Stimulated activated CD4-positive, alpha-beta T cell treated with anti-CD3 and anti-CD28 coated beads, TNF-alpha, amount 100 ng/mL, for 1 hour (primary cell): ENCODE measurements around the gene REEP1.
"Not testable (repeated sequence)": the region's sequence is repeated elsewhere in the genome, so short reads cannot be mapped to it uniquely, and the experiment has no call there.

Experiments
- DNase-seq, 3 donors: peaks; one replicate each; pipeline ENCODE4 v3.0.0-alpha.2; 2020; ENCODE audit warnings: low read depth in 3 of 3, low spot score in 1 of 3

Gene REEP1

DNA sequence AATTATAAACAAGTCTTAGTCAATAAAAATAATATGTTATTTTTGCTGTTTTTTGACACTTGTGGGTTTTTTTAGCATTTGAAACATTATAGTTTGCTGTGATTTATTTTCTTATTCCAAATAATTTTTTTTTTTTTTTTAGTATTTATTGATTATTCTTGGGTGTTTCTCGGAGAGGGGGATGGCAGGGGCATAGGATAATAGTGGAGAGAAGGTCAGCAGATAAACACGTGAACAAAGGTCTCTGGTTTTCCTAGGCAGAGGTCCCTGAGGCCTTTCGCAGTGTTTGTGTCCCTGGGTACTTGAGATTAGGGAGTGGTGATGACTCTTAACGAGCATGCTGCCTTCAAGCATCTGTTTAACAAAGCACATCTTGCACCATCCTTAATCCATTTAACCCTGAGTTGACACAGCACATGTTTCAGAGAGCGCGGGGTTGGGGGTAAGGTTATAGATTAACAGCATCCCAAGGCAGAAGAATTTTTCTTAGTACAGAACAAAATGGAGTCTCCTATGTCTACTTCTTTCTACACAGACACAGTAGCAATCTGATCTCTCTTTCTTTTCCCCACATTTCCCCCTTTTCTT is 8.5 kb upstream of the REEP1 start:
- not testable (repeated sequence) for DNase-seq

GRCh38 chr2:86344404-86344803 is 7.0 kb upstream of the REEP1 start:
- no peak for DNase-seq

GRCh38 chr2:86342488-86342887 is 5.1 kb upstream of the REEP1 start:
- DNase-seq = no peak

- DNase-seq = no peak
These were observed 4.0 kb upstream of the REEP1 start for GRCh38 chr2:86341470-86341869.

DNA sequence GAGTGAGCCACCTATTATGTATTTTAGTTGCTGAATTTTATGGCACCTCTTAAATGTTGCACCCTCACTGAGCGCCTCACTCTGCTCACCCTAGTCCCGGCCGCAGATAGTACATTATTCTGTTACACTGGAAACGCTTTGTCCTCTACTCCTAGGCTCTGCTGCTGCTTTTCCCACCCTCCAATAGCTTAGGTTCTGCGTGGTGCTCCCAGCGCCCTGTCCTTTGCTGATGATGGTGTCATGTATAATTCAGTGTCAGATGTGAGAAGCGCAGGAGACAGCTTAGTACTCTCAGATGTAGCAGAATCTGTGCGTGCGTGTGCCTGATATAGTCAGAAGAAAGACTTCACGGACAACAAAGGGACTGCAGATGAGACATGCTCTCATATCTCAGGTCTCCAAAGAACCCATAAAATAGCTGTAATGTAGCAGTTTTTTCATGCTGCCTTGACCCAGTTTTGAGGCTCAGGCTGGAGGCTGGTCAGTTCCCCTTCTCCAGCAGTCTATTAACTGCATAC is 1.4 kb upstream of the REEP1 start:
- DNase-seq = no peak

GRCh38 chr2:86336675-86337243 is 667 bp downstream of the REEP1 start:
- no peak for DNase-seq

DNA sequence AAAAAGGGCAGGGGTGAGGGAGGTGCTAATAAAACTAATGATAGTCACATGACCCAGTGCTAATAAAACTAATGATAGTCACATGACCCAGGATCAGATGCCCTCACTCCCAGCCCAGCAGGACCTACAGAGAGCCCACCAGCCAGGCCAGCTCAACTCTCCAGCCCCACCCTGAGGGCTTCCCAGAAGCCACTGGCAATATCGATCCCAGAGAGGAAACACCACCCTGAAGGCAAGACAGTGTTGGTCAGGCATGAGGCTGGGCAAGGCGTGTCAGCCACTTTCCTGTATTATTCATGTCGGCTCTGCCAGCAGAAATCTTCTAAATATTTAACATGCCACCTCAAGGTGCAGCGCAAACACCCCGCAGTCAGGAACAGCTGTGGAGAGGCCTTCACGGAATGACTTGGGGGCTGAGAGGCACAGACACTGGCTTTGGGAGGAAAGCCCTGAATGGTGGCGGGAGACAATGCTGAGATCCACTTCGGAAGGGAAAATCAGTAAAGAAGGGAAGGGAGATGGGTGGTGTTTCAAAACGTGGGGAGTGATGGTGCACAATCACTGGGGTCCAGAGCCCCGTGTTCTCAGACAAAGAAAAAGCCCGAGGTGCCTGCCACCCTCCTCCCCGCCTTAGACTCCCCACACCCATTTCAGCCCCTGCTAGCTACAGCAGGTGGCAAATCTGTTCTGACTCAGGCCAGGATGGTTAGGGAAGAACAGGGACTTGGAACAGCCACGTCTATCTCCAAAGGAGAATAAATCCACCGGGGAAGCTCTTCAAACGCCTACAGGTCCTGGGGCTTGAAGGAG is 1.4 kb downstream of the REEP1 start:
- no peak for DNase-seq

- DNase-seq = no peak
These were observed 4.0 kb downstream of the REEP1 start for GRCh38 chr2:86333378-86333777.

GRCh38 chr2:86332654-86333053 is 4.8 kb downstream of the REEP1 start:
- no peak for DNase-seq

GRCh38 chr2:86331384-86331783 is 6.0 kb downstream of the REEP1 start:
- no peak for DNase-seq

- DNase-seq = no peak
These were observed 7.4 kb downstream of the REEP1 start for GRCh38 chr2:86330001-86330400.

GRCh38 chr2:86323273-86324021 is 14.0 kb downstream of the REEP1 start:
- DNase-seq = no peak

DNA sequence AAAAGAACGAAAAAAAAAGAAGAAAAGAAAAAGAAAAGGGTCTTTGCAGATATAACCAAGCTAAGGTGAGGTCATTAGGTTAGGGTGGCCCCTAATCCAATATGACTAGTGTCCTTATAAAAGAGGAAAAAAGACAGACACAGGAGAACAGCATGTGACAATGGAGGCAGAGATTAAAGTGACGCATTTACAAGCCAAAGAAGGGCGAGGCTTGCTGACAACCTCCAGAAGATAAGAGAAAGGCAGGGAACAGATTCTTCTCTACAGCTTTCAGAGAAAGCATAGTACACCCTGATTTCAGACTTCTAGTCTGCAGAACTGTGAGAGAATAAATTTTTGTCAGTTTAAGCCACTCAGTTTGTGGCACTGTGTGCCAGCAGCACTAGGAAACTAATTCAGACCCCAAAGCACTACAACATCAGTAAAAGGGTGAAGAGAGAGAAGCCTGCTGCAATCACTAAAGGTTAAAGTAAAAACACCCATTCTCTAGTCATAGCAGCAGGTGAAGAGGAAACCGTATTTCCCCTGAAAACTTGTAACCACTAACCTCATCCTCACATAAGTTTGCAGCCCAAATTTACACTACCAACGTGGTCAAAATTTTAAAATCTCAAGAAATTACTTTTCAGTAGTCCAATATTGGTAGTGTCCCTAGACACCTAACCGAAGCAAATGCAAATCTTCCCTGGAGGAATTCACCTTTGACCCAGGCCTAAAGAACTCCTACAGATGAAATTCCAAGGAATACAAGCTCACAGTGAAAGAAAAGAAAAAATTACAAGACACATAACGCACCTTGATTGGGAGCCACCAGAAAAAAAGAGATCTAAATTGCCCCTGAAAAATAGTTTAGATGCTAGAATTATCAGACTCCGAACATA is 17.5 kb downstream of the REEP1 start:
- no peak for DNase-seq

DNA sequence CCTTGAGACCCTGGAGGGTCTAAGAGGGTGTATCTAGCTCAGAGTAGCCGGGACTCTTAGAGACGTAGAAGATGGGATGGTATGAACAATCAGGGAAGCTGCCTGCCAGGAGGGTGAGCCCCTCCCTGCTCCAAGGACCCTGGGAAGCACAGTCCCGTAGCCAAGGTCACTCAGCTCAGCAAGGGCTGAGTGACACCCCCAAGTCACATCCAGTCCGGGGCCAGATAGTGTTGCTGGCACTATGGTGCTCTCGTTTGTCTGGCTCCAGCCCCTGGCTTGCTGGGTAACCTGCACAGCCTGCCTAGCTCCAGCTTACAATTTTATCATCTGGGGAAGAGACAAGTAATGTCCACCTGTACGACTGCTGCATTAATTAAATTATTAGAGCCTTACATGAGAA is 22.3 kb downstream of the REEP1 start:
- DNase-seq = no peak

- DNase-seq = no peak
These were observed 23.3 kb downstream of the REEP1 start for GRCh38 chr2:86314125-86314524.

- no peak for DNase-seq
These were observed 24.1 kb downstream of the REEP1 start for GRCh38 chr2:86313341-86313740.

GRCh38 chr2:86311879-86312278 is 25.5 kb downstream of the REEP1 start:
- DNase-seq = no peak

GRCh38 chr2:86309966-86310365 is 27.5 kb downstream of the REEP1 start:
- DNase-seq = no peak

GRCh38 chr2:86308984-86309695 is 28.3 kb downstream of the REEP1 start:
- no peak for DNase-seq

- DNase-seq = no peak
These were observed 29.1 kb downstream of the REEP1 start for GRCh38 chr2:86308356-86308755.
